Measurements from ENCODE around the gene BFAR.

BFAR gene

GRCh38 chr16:14649816-14650215 lies 17.1 kb downstream of the BFAR start:
- TF ChIP-seq SPI1 (IDR thresholded peaks at IDR 0.05; ENCODE audit: borderline replicate concordance, low read depth) (no peak), REST (IDR thresholded peaks at IDR 0.05; ENCODE audit: insufficient replicate concordance, low read depth) (no peak), GABPA (IDR thresholded peaks at IDR 0.05; ENCODE audit: low read depth) (no peak), CTCF (IDR thresholded peaks at IDR 0.05; ENCODE audit: insufficient read depth, low read length) (no peak), POLR2AphosphoS5 (IDR thresholded peaks at IDR 0.05; ENCODE audit: low read depth) (no peak)
- Histone ChIP-seq H3K4me3 (replicated peaks; ENCODE audit: insufficient read depth, low read length) (no peak overlapping the region), H3K27me3 (ENCODE audit: insufficient read depth, poor library complexity, severe bottlenecking) (no peaks in the 10 kb centered on the region), H3K27ac (replicated peaks) (no peak overlapping the region)
- DNase-seq (ENCODE audit: low read depth in 1 of 2, low spot score in 1 of 2) = no peak

- Histone ChIP-seq H3K27ac (replicated peaks) (no peak overlapping the region), H3K27me3 (ENCODE audit: insufficient read depth, poor library complexity, severe bottlenecking) (no peaks in the 10 kb centered on the region), H3K4me3 (replicated peaks; ENCODE audit: insufficient read depth, low read length) (no peak overlapping the region)
- TF ChIP-seq CTCF (IDR thresholded peaks at IDR 0.05; ENCODE audit: insufficient read depth, low read length) (no peak), GABPA (IDR thresholded peaks at IDR 0.05; ENCODE audit: low read depth) (no peak), REST (IDR thresholded peaks at IDR 0.05; ENCODE audit: insufficient replicate concordance, low read depth) (no peak), POLR2AphosphoS5 (IDR thresholded peaks at IDR 0.05; ENCODE audit: low read depth) (no peak), SPI1 (IDR thresholded peaks at IDR 0.05; ENCODE audit: borderline replicate concordance, low read depth) (no peak)
- no peak for DNase-seq (ENCODE audit: low read depth in 1 of 2, low spot score in 1 of 2)
Observed at GRCh38 chr16:14650629-14651028, 17.9 kb downstream of the BFAR start.

- no peak for TF ChIP-seq CTCF (IDR thresholded peaks at IDR 0.05; ENCODE audit: insufficient read depth, low read length)
- no peak for TF ChIP-seq REST (IDR thresholded peaks at IDR 0.05; ENCODE audit: insufficient replicate concordance, low read depth)
- no peak for TF ChIP-seq POLR2AphosphoS5 (IDR thresholded peaks at IDR 0.05; ENCODE audit: low read depth)
- TF ChIP-seq GABPA (IDR thresholded peaks at IDR 0.05; ENCODE audit: low read depth) = no peak
- TF ChIP-seq SPI1 (IDR thresholded peaks at IDR 0.05; ENCODE audit: borderline replicate concordance, low read depth) = no peak
- H3K27ac ChIP-seq (replicated peaks) = no peak overlapping the region
Observed at GRCh38 chr16:14652726-14653125, 20.0 kb downstream of the BFAR start.

More at GRCh38 chr16:14652726-14653125, 20.0 kb downstream of the BFAR start:
- Histone ChIP-seq H3K4me3 (replicated peaks; ENCODE audit: insufficient read depth, low read length) (no peak overlapping the region), H3K27me3 (ENCODE audit: insufficient read depth, poor library complexity, severe bottlenecking) (no peaks in the 10 kb centered on the region)
- DNase-seq (ENCODE audit: low read depth in 1 of 2, low spot score in 1 of 2) = no peak

Data from HL-60 (cell line).